Measurements from ENCODE around the gene TMEM123.

The TMEM123 gene

DNA sequence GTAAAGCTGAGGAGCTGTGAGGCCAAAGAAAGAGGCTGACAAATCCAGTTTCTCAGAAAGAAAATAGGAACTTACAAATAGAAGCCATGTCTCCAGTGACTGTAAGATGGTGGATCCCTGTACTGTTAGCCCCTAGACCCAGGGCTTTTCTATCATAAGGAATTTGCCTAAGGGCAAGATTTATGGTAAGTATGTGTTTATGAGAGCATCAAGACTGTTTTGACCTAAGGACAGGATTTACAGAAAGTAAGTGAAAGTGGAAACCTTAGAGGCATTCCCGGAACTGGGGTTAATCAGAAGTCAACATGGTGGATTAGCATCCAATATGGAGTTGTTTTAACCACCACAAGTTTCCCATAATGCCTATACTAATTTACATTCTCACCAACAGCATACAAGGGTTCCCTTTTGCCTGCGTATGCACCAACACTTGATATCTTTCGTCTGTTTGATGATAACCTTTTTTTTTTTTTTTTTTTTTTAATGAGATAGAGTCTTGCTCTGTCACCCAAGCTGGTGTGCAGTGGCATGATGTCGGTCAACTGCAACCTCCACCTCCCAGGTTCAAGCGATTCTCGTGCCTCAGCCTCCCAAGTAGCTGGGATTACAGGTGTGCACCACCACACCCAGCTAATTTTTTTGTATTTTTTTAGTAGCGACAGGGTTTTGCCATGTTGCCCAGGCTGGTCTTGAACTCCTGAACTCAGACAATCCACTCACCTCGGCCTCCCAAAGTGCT lies 65.4 kb downstream of the TMEM123 start:
- DNase-seq (ENCODE audit: low read depth): no peak
- no peak overlapping the region for H3K4me3 ChIP-seq (replicated peaks; ENCODE audit: low read depth, low read length)
- TF ChIP-seq, protein P1, sequence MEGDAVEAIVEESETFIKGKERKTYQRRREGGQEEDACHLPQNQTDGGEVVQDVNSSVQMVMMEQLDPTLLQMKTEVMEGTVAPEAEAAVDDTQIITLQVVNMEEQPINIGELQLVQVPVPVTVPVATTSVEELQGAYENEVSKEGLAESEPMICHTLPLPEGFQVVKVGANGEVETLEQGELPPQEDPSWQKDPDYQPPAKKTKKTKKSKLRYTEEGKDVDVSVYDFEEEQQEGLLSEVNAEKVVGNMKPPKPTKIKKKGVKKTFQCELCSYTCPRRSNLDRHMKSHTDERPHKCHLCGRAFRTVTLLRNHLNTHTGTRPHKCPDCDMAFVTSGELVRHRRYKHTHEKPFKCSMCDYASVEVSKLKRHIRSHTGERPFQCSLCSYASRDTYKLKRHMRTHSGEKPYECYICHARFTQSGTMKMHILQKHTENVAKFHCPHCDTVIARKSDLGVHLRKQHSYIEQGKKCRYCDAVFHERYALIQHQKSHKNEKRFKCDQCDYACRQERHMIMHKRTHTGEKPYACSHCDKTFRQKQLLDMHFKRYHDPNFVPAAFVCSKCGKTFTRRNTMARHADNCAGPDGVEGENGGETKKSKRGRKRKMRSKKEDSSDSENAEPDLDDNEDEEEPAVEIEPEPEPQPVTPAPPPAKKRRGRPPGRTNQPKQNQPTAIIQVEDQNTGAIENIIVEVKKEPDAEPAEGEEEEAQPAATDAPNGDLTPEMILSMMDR (IDR thresholded peaks at IDR 0.05; ENCODE audit: low read length, missing control alignments): no peak

DNA sequence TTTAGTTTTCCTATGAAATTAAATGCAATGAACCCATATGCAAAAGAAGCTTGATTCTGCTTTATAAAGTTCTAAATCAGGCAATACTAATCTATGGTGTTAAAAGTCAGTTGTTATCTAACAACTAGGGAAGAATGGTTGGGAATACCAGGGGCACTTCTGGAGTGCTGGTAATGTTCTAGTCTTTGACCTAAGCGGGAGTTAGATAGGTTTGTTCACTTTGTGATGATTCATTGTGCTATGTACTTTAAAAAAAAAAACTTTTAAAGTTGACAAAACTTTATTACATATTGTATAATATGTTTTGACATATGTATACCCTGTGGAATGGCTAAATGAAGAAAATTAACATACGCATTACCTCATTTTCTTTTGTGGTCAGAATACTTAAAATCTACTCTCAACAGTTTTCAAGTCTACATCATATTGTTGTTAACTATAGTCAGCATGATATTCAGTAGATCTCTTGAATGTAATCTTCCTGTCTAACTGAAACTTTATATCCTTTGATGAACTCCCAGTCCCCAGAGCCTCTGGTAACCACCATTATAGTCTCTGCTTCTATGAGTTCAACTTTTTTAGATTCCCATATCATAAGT lies 66.3 kb downstream of the TMEM123 start:
- TF ChIP-seq, protein P1 (IDR thresholded peaks at IDR 0.05; ENCODE audit: low read length, missing control alignments): no peak
- H3K4me3 ChIP-seq (replicated peaks; ENCODE audit: low read depth, low read length): no peak overlapping the region
- no peak for DNase-seq (ENCODE audit: low read depth)

DNA sequence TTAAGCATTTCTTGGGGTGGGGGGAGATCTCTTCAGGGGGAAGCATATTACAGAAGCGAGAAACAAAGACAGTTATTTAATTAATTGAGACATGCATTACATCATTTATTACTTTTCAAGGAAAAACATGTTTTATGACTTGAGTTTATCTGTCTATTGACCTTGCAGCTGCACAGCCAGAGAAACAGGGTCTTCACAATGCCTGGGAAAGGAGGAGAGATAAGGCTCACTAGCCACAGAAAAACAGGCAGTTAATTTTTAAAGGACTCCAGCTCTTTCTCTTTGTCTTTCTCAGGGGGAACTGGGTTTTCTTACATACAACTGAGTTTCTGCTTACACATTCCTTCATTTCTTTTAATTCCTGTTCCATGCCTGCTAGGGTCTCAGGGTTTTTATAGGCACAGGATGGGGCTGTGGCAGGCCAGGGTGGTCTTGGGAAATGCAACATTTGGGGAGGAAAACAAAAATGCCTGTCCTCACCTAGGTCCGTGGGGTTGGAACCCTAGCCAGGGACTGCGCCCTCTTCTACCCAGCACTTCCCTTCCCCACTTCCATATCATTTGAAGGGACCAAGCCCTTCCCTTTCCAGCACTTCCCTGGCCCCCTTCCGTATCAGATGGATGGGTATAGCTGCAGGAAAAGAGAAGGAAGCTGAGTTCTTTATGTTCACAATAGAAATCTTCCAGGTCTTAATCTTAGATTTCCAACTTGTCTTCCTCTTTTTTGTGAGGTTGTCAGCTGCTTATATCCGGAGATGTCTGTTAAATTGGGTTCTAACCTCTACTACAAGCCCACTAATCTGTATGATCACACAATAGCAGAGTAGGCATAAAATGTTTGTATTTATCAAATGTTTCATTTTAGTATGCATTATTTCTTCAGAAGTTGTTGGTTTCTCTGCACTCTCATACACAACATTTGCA lies 67.2 kb downstream of the TMEM123 start:
- no peak overlapping the region for H3K4me3 ChIP-seq (replicated peaks; ENCODE audit: low read depth, low read length)
- DNase-seq (ENCODE audit: low read depth): no peak
- TF ChIP-seq, protein P1 (IDR thresholded peaks at IDR 0.05; ENCODE audit: low read length, missing control alignments): no peak

DNA sequence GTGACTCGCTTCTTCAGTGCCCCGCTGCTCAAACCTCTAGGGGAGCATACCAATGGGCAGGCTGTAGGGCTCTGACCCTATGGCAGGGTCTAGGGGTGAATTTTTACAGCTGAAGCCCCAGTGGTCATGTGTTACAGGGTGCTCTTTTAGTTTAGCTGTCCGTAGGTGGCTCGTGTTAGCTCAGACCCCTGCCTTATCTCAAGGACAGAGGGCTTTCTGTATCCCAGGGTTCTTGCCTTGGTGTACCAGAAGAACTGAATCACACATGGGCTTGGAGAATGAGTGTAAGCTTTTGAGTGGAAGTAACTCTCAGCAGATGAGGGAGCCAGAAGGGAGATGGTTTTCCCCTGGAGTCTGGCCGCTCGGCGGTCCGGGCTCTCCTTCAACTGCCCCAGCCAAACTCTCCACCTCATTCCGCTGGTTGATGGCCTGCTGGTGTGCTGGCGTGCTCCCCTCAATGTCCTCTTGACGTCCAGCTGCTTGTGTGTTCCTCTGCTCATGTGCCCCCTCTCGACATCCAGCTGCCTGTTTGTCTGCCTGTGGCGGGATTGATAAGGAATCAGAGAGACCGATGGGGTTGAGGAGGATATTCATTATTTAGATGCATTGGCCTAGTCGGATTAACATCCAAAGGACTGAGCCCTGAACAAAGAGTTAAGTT lies 68.0 kb downstream of the TMEM123 start:
- TF ChIP-seq, protein P1 (IDR thresholded peaks at IDR 0.05; ENCODE audit: low read length, missing control alignments): no peak
- no peak overlapping the region for H3K4me3 ChIP-seq (replicated peaks; ENCODE audit: low read depth, low read length)

DNA sequence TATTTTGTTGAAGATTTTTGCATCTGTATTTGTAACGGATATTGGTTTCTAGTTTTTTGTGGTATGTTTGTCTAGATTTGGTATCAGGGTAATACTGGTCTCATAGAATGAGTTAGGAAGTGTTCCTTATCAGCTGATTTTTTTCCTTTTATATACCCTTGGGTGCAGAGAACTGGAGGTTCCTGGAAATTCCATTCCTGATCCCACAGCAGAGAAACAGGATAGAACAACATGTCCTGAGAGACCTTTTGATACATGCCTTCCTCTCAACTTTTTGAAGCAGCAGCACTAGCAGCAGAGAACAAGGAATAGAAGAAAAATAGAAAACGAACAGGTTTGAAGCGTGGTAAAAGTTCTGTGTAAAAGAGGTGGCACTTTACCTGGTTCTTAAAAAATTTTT lies 68.7 kb downstream of the TMEM123 start:
- TF ChIP-seq, protein P1 (IDR thresholded peaks at IDR 0.05; ENCODE audit: low read length, missing control alignments): no peak
- DNase-seq (ENCODE audit: low read depth): no peak

More for the DNA sequence above, 68.0 kb downstream of the TMEM123 start:
- no peak for DNase-seq (ENCODE audit: low read depth)

DNA sequence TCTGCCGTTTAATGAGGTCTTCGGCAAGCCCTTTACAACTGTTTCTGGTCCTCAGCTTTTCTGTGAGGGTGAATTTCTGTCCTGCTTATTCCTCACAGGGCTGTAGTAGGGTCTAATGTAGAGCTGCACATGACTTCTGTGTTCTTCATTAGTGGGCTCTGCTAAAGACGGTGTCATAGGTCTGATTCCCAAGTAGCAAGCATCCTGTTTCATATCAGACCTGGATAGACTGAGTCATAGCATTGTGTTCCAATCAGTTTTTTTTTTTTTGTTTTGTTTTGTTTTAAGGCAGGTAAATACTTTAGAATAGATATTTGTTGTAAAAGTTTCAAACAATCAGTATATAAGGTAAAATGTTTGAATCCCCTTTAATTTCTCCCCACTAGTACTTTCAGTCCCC lies 70.2 kb downstream of the TMEM123 start:
- TF ChIP-seq, protein P1 (IDR thresholded peaks at IDR 0.05; ENCODE audit: low read length, missing control alignments): no peak
- DNase-seq (ENCODE audit: low read depth): no peak
- no peak overlapping the region for H3K4me3 ChIP-seq (replicated peaks; ENCODE audit: low read depth, low read length)

More for the DNA sequence above, 68.7 kb downstream of the TMEM123 start:
- H3K4me3 ChIP-seq (replicated peaks; ENCODE audit: low read depth, low read length): no peak overlapping the region

All from fibroblast of pulmonary artery (primary cell).